TTC549 (cell line): ENCODE measurements around the gene MST1.

Source experiments
- FAIRE-seq: peaks from 2 replicates; lab custom pipeline; 2012; peaks lifted over from hg19 to GRCh38; lab: Jason Lieb, UNC

Gene MST1

DNA sequence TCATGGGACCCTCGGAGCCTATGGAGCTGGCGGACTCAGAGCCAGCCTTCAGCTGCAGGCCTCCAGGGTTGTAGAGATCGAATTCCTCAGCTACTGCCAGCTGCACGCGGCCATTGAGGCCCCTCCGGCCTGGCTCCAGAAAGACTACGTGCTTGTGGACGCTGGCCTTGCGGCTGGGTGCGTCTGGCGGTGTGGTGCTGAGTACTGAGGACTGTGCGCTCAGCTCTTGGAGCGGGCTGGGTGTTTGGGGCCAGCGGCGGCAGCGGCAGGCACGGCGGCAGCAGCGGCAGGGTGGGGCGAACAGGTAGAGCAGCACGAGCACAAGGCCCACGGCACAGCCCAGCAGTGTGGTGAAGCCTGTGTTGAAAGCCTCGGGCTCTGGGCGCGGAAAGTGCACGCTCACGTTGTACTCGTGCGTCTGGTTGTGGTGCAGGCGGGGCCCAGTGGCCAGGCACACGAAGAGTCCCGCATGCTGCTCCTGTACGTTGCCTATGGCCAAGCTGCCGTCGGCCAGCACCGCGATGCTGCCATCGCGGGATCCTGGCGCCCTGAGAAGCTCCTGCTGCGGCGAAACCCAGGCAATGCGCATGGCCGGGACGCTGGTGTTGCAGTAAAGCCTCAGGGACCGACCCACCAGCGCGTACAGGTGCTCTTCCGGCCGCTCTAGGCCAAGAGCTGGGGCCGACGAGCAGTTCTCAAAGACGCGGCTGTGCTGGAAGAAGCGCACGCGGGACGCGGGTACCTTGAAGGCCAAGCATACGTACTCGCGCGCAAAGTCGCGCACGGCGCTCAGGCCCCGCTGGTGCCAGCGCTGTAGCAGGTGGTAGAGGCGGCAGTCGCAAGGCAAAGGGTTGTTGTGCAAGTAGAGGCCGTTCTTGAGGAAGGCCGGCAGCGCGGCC is 28.9 kb upstream of the MST1 start:
- no peak for FAIRE-seq

DNA sequence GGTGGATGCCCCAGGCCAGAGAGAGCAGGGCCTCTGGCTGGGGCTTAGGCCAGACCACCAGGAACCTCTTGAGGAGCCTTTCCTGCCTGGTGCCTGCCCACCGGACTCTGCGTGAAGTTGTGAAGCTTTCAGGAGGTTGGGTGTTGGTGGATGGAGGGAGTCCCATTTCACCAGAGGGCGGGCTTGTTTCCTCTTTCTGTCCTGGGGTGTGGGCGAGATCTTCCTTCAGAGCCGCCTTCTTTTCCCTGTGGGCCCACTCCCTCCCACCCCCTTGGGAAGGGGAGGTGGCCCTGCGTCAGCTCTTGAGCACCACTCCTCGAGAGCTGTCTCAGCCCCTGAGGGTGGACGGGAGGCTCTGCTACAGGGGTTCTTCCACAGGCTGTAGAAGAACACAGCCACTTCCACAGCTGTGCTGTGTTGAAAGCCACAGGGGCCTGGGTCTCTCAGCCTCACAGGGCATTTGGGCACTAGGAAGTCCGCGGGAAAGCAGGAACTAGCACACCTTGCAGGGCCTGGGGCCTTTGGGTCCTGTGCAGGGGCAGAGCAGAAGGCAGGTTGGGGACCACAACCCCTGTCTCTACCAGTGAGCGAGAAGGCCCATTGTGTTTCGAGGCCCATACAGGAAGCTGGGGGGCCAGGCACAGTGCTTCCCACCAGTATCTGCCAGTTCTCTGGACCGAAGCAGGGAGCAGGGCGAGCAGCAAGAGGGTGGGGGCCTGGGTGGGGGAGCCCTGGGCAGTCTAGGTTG is 28.1 kb upstream of the MST1 start:
- no peak for FAIRE-seq

DNA sequence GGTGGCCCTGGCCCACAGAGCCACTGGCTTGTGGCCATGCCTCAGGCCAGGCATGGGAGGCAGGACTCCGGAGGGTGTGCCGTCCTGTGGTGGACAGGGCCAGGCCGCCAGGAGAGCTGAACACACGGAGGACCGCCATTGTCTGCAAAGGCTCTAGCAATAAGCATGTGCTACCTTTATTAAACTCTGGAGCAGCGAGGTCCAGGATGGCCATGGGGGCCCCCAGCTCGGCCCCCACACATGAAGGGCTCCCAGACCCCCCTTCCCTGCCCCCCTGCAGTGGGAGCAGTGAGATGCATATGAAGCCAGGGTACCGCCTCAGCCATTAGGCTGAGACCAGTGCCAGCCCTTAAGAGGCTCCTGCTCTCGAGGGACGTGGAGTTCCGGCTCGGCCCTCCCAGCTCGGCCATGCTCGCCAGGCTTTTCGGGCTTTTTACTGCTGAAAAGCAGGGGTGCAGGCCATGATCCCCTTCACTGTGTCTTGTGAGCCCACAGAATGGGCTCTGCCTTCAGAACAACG is 27.5 kb upstream of the MST1 start:
- FAIRE-seq: no peak

DNA sequence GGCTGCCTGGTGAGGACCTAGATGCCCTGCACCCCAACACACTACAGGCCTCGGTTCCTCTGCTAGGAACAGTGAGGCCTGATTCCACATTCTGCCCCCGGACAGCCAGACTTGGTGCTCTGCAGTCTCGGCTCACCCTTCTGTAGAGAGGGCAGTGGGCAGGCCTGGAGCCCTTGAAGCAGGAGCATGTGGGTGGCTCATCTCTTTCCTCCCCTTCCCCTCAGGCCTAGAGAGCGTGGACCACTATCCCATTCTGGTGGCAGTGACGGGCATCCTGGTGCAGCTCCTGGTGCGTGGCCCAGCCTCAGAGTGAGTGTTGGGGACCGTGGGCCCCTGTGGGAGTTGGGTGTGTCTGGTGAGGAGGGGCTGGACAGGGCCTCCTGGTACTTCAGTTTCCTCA is 26.9 kb upstream of the MST1 start:
- no peak for FAIRE-seq

DNA sequence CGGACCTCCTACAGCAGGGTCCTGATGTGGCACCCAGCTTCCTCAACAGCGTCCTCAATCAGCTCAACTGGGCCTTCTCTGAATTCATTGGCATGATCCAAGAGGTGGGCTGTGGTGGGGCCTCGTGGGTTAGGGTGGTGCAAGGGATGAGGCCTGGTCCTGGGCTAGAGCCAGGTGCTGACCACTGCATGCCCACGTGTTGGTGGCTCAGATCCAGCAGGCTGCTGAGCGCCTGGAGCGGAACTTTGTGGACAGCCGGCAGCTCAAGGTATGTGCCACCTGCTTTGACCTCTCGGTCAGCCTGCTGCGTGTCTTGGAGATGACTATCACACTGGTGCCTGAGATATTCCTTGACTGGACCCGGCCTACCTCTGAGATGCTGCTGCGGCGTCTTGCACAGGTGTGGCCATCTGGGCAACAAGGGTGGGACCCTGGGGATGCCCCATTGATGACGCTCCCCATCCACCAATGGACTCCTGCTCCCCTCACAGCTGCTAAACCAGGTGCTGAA is 26.4 kb upstream of the MST1 start:
- FAIRE-seq: no peak

DNA sequence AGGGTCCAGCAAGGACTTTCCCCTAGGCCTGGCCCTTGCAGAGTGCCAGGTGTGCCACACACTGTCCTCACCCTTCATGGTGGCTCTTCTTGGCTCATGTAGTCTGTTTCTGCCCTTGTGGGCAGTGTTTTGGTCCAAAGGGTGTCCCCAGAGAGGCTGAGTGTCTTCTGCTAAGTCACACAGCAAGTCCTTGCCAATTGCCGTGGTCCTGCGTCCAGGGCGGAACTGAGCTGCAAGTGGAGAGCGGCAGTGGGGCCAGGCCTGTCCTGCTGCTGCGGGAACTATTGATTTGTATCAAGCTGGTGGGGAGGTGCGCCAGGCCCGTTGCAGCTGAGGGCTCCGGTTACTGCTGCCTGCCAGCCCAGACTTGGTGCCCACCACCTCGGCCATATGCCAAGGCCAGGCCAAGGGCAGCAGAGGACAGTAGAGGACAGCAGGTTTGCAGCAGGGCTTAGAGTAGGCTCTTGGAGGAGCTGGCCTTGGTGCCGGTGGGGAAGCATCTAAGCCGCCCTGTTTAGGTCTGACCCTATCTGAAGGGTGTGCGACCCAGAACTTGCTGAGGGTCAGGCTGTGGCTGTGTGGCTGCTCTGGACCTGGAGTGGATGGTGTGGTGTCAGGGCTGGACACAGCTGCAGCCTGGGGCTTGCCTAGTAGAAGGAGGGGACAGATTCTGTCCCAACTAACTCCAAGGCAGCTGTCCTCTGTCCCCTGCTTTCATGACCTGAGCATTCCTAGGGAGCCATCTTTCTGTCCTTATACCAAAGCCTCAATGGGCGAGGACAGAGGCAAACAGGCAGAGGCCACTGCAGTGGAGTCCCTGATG is 25.7 kb upstream of the MST1 start:
- FAIRE-seq: no peak

DNA sequence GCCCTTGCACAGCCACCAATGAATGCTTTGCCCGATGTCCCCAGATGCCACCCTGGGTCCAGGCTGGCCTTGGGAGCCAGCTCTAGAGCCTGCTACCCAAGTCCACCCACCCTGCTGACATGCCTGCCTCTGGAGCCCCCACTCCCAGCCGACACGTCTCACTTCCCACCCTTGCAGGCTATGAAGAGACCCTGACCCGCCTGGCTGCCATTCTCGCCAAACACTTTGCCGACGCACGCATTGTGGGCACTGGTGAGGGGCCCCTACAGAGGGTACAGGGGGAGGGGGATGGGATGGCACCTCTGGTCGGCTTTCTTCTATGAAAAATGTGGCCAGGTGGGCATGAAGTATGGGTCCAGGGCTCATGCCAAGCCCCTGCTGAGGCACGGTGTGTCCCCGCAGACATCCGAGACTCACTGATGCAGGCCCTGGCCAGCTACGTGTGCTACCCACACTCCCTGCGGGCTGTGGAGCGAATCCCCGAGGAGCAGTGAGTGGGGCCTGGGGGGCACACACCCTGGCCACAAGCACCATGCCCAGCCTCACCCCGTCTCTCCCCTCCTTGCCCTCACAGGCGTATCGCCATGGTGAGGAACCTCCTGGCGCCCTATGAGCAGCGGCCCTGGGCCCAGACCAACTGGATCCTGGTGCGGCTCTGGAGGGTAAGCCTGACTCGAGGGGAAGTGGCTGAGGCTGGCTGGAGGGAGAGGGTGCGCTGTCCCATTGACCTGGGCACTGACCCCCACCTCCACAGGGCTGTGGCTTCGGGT is 24.2 kb upstream of the MST1 start:
- no peak for FAIRE-seq

DNA sequence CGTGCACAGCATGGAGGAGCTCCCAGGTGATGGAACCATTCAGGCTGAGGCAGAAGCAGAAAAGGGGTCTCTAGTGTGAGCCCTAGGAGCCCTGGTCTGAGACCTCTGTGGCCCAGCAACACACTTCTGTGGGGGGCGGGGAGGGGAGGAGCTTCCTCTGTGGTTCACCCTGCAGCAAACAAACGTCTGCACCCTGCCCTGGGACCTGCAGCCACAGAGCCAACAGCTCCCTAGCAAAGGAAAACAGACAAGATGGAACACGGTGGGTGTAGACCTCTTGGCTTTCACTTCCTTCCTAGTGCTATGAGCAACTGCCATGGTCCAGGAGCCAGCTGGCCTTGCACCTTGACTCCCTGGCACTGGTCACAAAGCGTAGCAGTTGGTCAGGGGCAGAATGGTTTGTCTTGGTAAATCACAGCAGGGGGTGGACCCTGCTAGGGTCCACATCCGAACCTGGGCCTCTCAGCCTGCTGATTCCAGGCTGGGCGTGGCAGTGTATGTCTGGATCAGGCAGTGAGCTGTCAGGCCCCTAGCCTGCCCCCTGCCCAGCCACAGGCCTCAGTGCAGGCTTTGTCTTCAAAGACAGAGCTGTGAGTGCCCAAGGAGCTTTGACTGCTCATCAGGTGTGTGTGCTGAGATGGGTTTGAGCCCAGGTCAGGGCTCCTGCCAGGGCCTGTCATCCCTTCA is 23.5 kb upstream of the MST1 start:
- no peak for FAIRE-seq

DNA sequence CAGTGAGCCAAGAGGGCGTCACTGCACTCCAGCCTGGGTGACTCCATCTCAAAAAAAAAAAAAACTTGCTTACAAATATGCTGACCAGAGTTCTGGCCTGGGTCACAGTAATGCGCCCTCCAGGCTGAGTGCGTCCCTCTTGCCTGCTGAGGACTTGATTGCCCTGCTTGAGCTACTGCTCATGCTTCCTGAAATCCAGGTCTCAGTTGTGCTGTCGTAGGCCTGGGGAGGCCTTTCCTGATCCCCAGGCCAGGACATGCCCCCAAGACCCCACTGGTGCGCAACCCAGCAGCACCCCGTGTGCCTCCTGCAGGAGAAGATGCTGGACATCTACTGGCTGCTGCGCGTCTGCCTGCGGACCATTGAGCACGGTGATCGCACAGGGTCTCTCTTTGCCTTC is 22.9 kb upstream of the MST1 start:
- no peak for FAIRE-seq

DNA sequence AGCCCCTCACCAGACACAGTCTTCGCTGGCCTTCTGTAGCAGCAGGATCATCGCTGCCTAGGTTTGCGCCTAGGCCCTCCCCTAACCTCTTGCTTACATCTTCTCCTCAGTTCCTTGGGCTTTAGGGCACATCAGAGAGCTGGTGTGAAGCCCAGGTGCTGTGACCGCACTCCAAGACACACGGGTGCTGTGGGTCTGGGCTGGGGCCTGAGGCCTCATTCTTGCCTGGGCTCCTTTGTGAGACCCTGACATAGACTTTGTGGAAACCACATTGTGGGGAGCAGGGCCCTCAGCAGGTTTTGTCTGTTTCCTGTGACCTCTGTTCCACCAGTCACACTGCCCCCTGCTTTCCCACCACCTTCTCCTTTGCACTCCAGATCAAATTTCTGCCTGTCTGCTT is 22.2 kb upstream of the MST1 start:
- no peak for FAIRE-seq

DNA sequence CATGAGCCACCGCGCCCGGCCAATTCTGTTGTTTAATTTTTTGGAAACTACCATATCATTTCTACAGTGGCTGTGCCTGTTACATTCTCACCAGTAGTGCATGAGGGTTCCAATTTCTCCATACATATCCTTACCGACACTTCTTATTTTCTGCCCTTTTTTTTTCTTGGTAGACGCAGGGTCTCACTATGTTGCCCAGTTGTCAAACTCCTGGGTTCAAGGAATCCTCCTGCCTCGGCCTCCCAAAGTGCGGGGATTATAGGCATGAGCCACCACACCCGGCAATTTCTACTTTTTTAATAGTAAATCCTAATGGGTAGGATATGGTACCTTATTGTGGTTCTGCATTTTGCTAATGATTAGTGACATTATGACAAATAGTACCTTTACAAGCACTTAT is 20.6 kb upstream of the MST1 start:
- no peak for FAIRE-seq

DNA sequence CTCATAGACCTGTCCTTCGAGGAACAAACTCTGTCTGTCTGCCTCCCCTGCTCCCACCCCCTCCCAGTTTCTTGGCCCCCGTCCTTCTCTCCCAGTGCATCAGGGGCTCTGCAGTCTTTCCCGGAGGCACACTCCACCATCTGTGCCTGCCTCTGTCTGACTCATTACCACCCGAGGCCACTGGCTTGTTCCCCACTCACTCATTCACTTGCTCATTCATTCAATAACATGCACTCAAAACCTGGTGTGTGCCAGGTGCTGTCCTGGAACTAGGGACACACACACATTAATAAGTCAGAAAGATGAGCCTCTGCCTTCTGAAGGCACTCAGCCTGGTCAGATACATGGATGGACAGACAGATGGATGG is 17.8 kb upstream of the MST1 start:
- no peak for FAIRE-seq

DNA sequence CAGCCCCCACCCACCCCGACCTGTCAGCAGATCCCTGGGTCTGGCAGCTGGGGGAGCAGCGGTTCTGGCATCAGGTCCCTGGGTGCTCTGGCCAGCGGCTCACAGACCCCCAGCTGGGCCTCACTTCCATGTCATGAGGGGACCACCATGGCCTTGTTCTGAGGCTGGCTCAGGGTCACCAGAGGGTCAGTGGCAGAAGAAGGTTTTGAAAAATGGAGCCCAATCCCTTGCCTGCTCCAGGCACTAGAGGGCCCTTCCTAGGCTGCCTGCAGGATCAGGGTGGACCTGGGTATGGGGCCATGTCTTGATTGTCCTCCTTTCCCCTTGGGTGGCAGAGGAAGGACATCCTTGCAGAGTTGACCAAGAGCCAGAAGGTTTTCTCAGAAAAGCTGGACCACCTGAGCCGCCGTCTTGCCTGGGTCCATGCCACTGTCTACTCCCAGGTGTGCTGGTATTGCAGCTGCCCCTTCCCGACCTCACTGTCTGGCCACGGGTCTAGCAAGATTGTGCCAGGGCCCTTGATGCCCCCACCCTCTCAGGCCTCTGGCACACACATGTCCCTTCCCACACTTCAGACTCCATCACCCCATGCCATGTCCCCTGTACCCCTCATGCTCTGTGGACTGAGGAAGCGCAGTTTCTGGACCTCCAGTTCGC is 17.3 kb upstream of the MST1 start:
- FAIRE-seq: no peak

DNA sequence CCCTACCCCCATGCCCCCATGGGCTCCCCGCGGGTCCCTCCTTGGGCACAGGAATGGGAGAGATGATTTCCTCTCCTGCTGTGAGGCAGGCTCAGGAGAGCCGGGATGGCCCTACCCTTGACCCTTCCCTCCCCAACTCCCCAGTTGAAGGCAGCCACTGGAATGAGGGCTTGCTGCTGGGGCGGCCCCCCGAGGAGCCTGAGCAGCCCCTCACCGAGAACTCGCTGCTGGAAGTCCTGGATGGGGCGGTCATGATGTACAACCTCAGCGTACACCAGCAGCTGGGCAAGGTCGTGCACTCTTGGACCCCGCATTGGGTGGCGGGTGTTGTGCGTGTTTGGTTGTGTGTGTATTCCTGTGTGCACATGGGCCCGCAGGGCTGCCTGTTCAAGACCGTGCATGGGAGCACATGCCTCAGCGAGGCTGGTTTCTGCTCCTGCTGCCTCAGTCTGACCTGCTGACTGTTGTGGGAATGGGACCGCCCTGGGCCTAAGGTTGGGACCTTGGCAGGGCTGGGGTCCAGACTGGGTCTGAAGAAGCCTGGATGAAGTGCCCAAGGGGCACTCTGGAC is 16.2 kb upstream of the MST1 start:
- FAIRE-seq: no peak

DNA sequence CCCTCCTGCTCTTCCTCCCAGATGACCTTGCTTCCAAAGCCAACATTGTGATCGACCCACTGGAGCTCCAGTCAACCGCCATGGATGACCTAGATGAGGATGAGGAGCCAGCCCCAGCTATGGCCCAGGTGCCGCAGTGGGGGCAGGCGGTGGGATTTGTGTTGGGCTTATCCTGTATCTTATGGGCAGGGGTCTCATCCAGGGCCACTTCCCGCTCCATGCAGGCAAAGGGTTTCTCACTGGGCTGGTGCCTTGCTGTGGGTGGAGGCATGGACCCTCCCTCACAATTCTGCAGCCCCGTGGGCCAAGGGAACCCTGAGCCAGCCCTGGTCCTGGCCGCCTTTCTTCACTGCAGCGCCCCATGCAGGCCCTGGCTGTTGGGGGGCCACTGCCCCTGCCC is 15.4 kb upstream of the MST1 start:
- no peak for FAIRE-seq

DNA sequence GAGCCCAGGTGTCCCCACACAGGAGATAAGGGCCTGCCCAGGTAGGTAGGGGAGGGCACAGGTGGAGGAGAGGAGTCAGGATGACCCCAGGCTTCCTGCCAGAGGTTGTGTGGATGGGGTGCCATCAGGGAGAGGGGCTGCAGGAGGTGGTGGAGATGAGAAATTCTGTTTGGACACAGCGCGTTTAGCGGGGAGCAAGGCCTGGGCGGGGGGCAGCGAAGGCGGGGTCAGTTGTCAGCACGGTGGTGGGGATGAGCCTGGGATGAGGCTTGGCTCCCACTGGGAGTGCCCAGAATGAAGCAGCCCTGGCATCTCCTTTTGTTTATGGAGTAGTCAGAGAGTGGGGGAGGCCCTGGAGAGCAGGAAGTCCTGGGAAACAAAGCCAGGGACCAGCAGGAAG is 14.7 kb upstream of the MST1 start:
- FAIRE-seq: no peak

DNA sequence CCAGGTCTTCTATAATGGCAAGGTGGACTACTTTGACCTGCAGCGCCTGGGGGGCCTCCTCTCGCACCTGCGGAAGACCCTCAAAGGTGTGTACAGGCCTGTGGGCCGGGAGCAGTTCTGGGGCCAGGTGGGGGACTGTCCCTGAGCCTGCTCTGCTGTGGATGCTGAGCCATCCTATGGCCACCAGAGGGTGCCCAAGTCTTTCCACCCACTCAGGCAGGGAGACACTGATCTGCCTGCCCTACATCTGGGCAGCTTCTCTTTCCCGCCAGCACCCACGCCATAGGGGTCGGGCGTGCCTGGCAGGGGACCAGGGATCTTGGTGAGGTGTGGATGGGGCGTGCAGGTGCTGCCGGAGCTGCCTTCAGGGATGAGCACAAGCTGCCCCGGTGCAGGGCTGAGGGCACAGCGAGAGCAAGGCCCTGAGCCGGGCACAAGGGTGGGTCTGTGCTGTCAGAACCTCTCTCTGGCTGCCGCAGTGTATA is 14.2 kb upstream of the MST1 start:
- no peak for FAIRE-seq

DNA sequence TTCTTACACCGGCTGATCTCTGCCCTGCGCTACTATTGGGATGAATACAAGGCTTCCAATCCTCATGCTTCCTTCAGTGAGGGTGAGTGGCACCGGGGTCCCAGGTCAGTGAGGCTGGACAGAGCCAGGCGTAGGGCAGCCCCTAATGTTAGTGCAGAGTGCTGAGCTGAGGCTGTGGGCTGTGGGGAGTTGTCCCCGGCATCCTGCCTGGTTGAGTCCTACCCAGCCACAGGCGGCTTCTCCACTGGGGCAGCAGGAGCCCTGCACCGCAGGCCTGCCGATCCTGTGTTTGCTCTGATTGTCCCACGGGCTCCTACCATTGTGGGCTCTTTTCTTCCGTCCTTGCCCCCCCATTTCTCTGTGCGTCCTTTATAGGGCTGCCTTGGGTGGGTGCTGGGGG is 13.4 kb upstream of the MST1 start:
- no peak for FAIRE-seq

DNA sequence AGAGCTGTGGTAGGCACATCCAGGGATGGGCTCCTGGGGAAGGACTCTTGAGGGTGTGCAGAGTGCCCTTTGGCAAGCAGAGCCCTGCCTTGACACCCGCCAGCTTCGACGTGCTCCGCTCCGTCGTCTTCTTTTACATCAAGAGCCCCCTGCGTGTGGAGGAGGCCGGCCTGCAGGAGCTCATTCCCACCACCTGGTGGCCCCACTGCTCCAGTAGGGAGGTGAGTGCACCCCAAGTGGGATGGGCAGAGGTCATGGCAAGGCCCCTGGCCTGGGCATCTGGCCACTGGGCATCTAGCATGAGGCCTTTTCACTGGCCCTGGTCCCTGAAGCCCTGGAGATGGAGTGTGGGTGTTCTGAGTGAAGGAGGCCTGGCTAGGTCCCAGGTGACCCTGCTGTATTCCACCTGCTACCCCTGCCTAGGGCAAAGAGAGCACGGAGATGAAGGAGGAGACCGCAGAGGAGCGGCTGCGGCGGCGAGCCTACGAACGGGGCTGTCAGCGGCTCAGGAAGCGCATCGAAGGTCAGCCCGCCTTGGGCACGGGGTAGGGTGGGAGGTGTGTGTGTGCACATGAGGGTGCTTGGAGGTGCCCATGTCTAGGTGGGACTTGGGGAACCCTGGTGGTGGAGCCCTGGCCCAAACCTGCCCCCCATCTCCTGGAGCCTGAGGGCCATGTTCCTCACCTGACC is 12.3 kb upstream of the MST1 start:
- no peak for FAIRE-seq
